Sigmoid colon (tissue), 3 donors: Measurements from ENCODE around the gene DTX4.

Experiments
- POLR2A ChIP-seq, 2 donors: fragments of 450-650 bp; IDR thresholded peaks; one replicate each; pipeline ENCODE4 v1.6.1; 2016; ENCODE audit warnings: antibody characterized with exemption in 2 of 2, mild to moderate bottlenecking in 2 of 2, moderate library complexity in 2 of 2
- TF ChIP-seq, protein P1 (sequence below), 4 experiments: fragments of 450-650 bp in 3 of 4; fragments of 200-600 bp in 1 of 4; IDR thresholded peaks; one replicate each; pipeline ENCODE4 v1.5.1; 2016 to 2019; ENCODE audit warnings: antibody characterized with exemption in 4 of 4, mild to moderate bottlenecking in 3 of 4, moderate library complexity in 2 of 4

DNA sequence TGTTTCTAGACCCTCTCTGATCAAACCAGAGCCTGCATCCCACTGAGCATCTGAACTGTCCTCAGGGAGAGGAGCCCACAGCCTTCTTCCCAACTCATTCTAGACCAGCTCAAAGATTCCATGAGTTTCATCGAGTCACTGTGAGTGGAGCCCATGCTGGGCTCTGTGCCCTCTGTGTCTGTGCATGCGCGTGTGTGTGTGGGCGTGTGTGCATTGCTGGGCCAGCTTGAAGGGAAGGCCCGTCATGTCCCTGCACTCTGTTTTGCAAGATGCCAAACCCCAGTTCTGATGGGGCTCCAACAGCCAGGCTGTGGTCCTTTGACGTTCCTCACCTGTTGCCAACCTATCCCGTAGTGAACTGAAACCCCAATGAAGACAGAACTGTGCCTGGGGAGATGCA lies 33.7 kb downstream of the DTX4 start:
- TF ChIP-seq, protein P1, sequence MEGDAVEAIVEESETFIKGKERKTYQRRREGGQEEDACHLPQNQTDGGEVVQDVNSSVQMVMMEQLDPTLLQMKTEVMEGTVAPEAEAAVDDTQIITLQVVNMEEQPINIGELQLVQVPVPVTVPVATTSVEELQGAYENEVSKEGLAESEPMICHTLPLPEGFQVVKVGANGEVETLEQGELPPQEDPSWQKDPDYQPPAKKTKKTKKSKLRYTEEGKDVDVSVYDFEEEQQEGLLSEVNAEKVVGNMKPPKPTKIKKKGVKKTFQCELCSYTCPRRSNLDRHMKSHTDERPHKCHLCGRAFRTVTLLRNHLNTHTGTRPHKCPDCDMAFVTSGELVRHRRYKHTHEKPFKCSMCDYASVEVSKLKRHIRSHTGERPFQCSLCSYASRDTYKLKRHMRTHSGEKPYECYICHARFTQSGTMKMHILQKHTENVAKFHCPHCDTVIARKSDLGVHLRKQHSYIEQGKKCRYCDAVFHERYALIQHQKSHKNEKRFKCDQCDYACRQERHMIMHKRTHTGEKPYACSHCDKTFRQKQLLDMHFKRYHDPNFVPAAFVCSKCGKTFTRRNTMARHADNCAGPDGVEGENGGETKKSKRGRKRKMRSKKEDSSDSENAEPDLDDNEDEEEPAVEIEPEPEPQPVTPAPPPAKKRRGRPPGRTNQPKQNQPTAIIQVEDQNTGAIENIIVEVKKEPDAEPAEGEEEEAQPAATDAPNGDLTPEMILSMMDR (IDR thresholded peaks at IDR 0.05), result no peak
- no peak for TF ChIP-seq POLR2A (IDR thresholded peaks at IDR 0.05)
